ENCODE data around the gene LRFN3.
A peak's percentile ranks its signal among the peaks of the same experiment; 100 is the strongest.

DNA sequence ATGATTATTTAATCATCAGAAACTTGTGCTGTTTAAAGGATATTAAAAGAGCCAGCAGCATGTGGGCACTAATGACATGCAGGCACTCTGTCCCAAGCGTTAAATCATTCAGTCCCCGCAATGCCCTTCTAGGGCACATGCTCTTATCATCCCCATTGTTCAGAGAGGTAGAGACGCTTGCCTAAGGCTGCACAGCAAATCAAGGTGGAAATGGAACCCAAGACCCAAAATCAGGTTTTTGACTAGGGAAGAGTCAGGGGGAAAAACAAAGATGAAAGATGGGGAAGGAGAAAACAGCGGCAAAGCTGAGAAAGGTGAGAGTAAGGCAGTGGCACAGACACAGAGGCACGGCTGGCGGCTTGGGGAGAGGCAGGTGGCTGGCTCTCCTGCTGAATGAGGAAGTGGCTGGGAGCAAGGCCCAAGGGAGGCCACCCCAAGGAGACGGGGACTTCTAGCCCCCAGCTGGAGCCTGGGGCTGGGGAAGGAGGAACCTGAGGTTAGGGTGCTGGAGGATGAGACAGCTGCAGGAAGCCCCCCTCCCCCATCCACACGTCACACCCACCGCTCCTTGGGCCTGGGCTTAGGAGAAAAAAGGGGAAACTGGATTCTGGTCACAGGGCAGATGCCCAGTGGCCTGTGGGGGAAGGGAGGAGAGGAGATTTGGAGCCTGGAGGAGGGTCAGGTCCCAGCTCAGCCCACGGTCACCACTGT is 27.0 kb upstream of the LRFN3 start:
- TF ChIP-seq, protein P1, sequence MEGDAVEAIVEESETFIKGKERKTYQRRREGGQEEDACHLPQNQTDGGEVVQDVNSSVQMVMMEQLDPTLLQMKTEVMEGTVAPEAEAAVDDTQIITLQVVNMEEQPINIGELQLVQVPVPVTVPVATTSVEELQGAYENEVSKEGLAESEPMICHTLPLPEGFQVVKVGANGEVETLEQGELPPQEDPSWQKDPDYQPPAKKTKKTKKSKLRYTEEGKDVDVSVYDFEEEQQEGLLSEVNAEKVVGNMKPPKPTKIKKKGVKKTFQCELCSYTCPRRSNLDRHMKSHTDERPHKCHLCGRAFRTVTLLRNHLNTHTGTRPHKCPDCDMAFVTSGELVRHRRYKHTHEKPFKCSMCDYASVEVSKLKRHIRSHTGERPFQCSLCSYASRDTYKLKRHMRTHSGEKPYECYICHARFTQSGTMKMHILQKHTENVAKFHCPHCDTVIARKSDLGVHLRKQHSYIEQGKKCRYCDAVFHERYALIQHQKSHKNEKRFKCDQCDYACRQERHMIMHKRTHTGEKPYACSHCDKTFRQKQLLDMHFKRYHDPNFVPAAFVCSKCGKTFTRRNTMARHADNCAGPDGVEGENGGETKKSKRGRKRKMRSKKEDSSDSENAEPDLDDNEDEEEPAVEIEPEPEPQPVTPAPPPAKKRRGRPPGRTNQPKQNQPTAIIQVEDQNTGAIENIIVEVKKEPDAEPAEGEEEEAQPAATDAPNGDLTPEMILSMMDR (IDR thresholded peaks at IDR 0.05; ENCODE audit: low read depth, low read length, missing input control) = no peak
- TF ChIP-seq YY1 (IDR thresholded peaks at IDR 0.05) = no peak
- peak in 1 of 2 donors; percentile 6 for TF ChIP-seq RAD21 (IDR thresholded peaks at IDR 0.05)
- no peak for TF ChIP-seq REST (IDR thresholded peaks at IDR 0.05)
- no peak for TF ChIP-seq MAX (IDR thresholded peaks at IDR 0.05)
- no peak for TF ChIP-seq TAF1 (conservative IDR thresholded peaks at IDR 0.05)
- TF ChIP-seq, protein P2, sequence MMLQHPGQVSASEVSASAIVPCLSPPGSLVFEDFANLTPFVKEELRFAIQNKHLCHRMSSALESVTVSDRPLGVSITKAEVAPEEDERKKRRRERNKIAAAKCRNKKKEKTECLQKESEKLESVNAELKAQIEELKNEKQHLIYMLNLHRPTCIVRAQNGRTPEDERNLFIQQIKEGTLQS (IDR thresholded peaks at IDR 0.05) = no peak

Data from liver (tissue), 3 donors.